ENCODE results near the gene LOXHD1.

GRCh38 chr18:46700066-46700824, 43.2 kb upstream of the LOXHD1 start:
- TF ChIP-seq CTCF (IDR thresholded peaks at IDR 0.05) (no peak), EZH2 (IDR thresholded peaks at IDR 0.05; ENCODE audit: borderline replicate concordance, insufficient read depth, low read depth, low read length, poor library complexity, severe bottlenecking) (no peak)

Data from B cell (primary cell).